Neural cell (in vitro differentiated cells): ENCODE measurements around the gene DAGLB. TPM values are rescaled to one million over a fixed set of nuclear protein-coding genes. Genes with fewer than 3 reads are reported as not detected.

ENCODE experiments used
- H2AFZ ChIP-seq: fragments of 200-600, 300-800 bp; sonication (generic), shearing (Covaris generic); 2 replicates; pipeline ENCODE4 v1.6.0; 2014; ENCODE audit warnings: low read depth, mild to moderate bottlenecking, antibody characterized with exemption, low read length, moderate library complexity
- H3F3A ChIP-seq: fragments of 200-600 bp; shearing (Covaris generic); 2 replicates; pipeline ENCODE4 v1.6.1; 2016; ENCODE audit warnings: mild to moderate bottlenecking, moderate library complexity, mixed read lengths, antibody characterized with exemption, low read length; ENCODE audit not compliant: insufficient read depth, poor library complexity, severe bottlenecking
- H3K27ac ChIP-seq: fragments of 200-600, 300-800 bp; sonication (generic), shearing (Covaris generic); 2 replicates; pipeline ENCODE4 v1.5.1; 2014; ENCODE audit warnings: mild to moderate bottlenecking, low read length, moderate library complexity
- H3K27me3 ChIP-seq: fragments of 300-800, 200-600 bp; sonication (generic), shearing (Covaris generic); 2 replicates; pipeline ENCODE4 v1.6.0; 2014; ENCODE audit warnings: mild to moderate bottlenecking, low read depth, low read length, moderate library complexity; ENCODE audit not compliant: insufficient read depth
- H3K36me3 ChIP-seq: fragments of 300-800, 200-600 bp; sonication (generic), shearing (Covaris generic); 2 replicates; pipeline ENCODE4 v1.5.1; 2014; ENCODE audit warnings: mild to moderate bottlenecking, antibody characterized with exemption, low read length, moderate library complexity; ENCODE audit not compliant: insufficient read depth
- H3K4me2 ChIP-seq: fragments of 300-800, 200-600 bp; sonication (generic), shearing (Covaris generic); 2 replicates; pipeline ENCODE4 v1.6.0; 2014; ENCODE audit warnings: mild to moderate bottlenecking, low read length
- H3K4me3 ChIP-seq: fragments of 300-800, 200-600 bp; sonication (generic), shearing (Covaris generic); 2 replicates; pipeline ENCODE4 v1.5.1; 2014; ENCODE audit warnings: mild to moderate bottlenecking, low read length, moderate library complexity
- H3K79me2 ChIP-seq: fragments of 200-600 bp; shearing (Covaris generic); replicated peaks from 2 replicates; pipeline ENCODE4 v1.6.0; 2014; ENCODE audit warnings: mild to moderate bottlenecking, low read length, moderate library complexity; ENCODE audit not compliant: insufficient read depth
- H3K9ac ChIP-seq: fragments of 300-800, 200-600 bp; sonication (generic), shearing (Covaris generic); 2 replicates; pipeline ENCODE4 v1.6.1; 2016; ENCODE audit warnings: mild to moderate bottlenecking, low read length, mixed read lengths
- H3K9me2 ChIP-seq: fragments of 200-600 bp; shearing (Covaris generic); 2 replicates; pipeline ENCODE4 v1.6.1; 2016; ENCODE audit warnings: mild to moderate bottlenecking, low read length, mixed read lengths; ENCODE audit not compliant: insufficient read depth
- H3K9me3 ChIP-seq: fragments of 200-600, 300-800 bp; sonication (generic), shearing (Covaris generic); 2 replicates; pipeline ENCODE4 v1.6.1; 2016; ENCODE audit warnings: mild to moderate bottlenecking, mixed run types, low read length, moderate library complexity, mixed read lengths
- H4K20me1 ChIP-seq: fragments of 200-600 bp; shearing (Covaris generic); 2 replicates; pipeline ENCODE4 v1.6.1; 2016; ENCODE audit warnings: mild to moderate bottlenecking, mixed run types; ENCODE audit not compliant: insufficient read depth
- EP300 ChIP-seq: fragments of 450-650 bp; conservative IDR thresholded peaks from 2 replicates; pipeline ENCODE4 v1.6.1; 2014; ENCODE audit warnings: antibody characterized with exemption, mild to moderate bottlenecking, moderate library complexity; ENCODE audit not compliant: poor library complexity, severe bottlenecking
- EZH2 ChIP-seq: fragments of 200-600, 300-800 bp; shearing (Covaris generic), sonication (generic); IDR thresholded peaks from 2 replicates; pipeline ENCODE4 v1.6.1; 2014; ENCODE audit warnings: antibody characterized with exemption, low read length, borderline replicate concordance, mild to moderate bottlenecking; ENCODE audit not compliant: insufficient read depth, poor library complexity, severe bottlenecking
- MXI1 ChIP-seq: fragments of 450-650 bp; conservative IDR thresholded peaks from 2 replicates; pipeline ENCODE4 v1.6.1; 2014; ENCODE audit warnings: antibody characterized with exemption, mild to moderate bottlenecking; ENCODE audit not compliant: poor library complexity, severe bottlenecking
- POLR2AphosphoS5 ChIP-seq: IDR thresholded peaks from 2 replicates; pipeline ENCODE4 v1.6.1; 2012
- RAD21 ChIP-seq: fragments of 450-650 bp; conservative IDR thresholded peaks from 2 replicates; pipeline ENCODE4 v1.6.1; 2014; ENCODE audit warnings: antibody characterized with exemption, mild to moderate bottlenecking, moderate library complexity
- REST ChIP-seq: IDR thresholded peaks from 2 replicates; pipeline ENCODE4 v1.6.1; 2012; ENCODE audit warnings: borderline replicate concordance
- SMC3 ChIP-seq: fragments of 450-650 bp; conservative IDR thresholded peaks from 2 replicates; pipeline ENCODE4 v1.6.1; 2014; ENCODE audit warnings: antibody characterized with exemption, mild to moderate bottlenecking, moderate library complexity; ENCODE audit not compliant: poor library complexity
- TAF1 ChIP-seq: IDR thresholded peaks from 2 replicates; pipeline ENCODE4 v1.6.1; 2012; ENCODE audit warnings: low read depth
- polyA plus RNA-seq: library from polyadenylated mRNA; depleted of rRNA; stranded (reverse); fragments of >200 nt; gene quantifications from 2 replicates; pipeline ENCODE4 v1.2.3, GENCODE V29; 2014
- TF ChIP-seq, protein P1 (sequence below): fragments of 450-650 bp; IDR thresholded peaks from 2 replicates; pipeline ENCODE4 v1.5.1; 2014; ENCODE audit warnings: antibody characterized with exemption, mild to moderate bottlenecking, moderate library complexity; ENCODE audit not compliant: poor library complexity, severe bottlenecking

The DAGLB gene
- polyA plus RNA-seq, 1 donor from 2014 or later = 32.3 TPM

DNA sequence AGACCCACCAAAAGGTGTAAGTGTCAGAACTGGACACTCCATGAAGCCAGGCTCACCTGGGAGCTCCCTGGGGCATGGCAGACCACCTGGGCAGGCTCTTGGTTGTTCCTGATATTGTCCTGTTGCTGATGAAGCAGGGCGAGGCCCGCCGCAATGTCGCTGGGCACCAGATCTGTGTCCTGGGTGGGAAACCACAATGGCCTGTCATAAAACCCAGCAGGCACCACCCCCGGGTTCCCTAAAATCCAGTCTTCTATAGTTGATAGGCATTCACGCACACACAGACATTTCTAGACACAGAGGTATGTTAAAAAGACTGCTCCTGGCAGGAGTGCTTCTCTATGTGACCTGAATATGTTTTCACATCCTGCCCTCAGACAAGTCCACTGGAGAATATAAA lies 15.0 kb downstream of the DAGLB start:
- Histone ChIP-seq H4K20me1 (no peaks in the 10 kb centered on the region), H3K27me3 (no peaks in the 10 kb centered on the region), H3K36me3 (no peaks in the 10 kb centered on the region), H3K9me2 (no peaks in the 10 kb centered on the region), H3F3A (no peaks in the 10 kb centered on the region), H3K9ac (no peak overlapping the region), H3K4me2 (no peak overlapping the region), H3K9me3 (no peaks in the 10 kb centered on the region), H3K27ac (no peak overlapping the region), H2AFZ (no peak overlapping the region), H3K4me3 (no peak overlapping the region), H3K79me2 (no peaks in the 10 kb centered on the region)
- no peak for TF ChIP-seq EZH2
- no peak for TF ChIP-seq TAF1
- TF ChIP-seq, protein P1, sequence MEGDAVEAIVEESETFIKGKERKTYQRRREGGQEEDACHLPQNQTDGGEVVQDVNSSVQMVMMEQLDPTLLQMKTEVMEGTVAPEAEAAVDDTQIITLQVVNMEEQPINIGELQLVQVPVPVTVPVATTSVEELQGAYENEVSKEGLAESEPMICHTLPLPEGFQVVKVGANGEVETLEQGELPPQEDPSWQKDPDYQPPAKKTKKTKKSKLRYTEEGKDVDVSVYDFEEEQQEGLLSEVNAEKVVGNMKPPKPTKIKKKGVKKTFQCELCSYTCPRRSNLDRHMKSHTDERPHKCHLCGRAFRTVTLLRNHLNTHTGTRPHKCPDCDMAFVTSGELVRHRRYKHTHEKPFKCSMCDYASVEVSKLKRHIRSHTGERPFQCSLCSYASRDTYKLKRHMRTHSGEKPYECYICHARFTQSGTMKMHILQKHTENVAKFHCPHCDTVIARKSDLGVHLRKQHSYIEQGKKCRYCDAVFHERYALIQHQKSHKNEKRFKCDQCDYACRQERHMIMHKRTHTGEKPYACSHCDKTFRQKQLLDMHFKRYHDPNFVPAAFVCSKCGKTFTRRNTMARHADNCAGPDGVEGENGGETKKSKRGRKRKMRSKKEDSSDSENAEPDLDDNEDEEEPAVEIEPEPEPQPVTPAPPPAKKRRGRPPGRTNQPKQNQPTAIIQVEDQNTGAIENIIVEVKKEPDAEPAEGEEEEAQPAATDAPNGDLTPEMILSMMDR = no peak
- TF ChIP-seq POLR2AphosphoS5 = no peak
- no peak for TF ChIP-seq EP300
- no peak for TF ChIP-seq MXI1

- Histone ChIP-seq H3K9ac (no peak overlapping the region), H3K79me2 (no peaks in the 10 kb centered on the region), H3K36me3 (no peaks in the 10 kb centered on the region), H3K27ac (no peak overlapping the region), H3K4me3 (no peak overlapping the region), H3K9me2 (no peaks in the 10 kb centered on the region), H4K20me1 (no peaks in the 10 kb centered on the region), H3K9me3 (no peaks in the 10 kb centered on the region), H2AFZ (no peak overlapping the region), H3K27me3 (no peaks in the 10 kb centered on the region), H3K4me2 (no peak overlapping the region), H3F3A (no peaks in the 10 kb centered on the region)
- TF ChIP-seq TAF1 = no peak
- TF ChIP-seq MXI1 = no peak
- TF ChIP-seq, protein P1 = no peak
- TF ChIP-seq RAD21 = no peak
- TF ChIP-seq REST = no peak
- TF ChIP-seq SMC3 = no peak
- TF ChIP-seq EZH2 = no peak
- no peak for TF ChIP-seq EP300
- TF ChIP-seq POLR2AphosphoS5 = no peak
Measured at GRCh38 chr7:6430974-6431373, 16.8 kb downstream of the DAGLB start.
